ENCODE data around the gene MATCAP1. TPM values are rescaled to one million over a fixed set of nuclear protein-coding genes. Genes with fewer than 3 reads are reported as not detected.

The MATCAP1 gene
- total and polyA plus RNA-seq, 2 of the 13 experiments (the other 11 are each of a cell fraction or from before 2014, with no cell fraction given): 11.2 to 24.5 TPM

DNA sequence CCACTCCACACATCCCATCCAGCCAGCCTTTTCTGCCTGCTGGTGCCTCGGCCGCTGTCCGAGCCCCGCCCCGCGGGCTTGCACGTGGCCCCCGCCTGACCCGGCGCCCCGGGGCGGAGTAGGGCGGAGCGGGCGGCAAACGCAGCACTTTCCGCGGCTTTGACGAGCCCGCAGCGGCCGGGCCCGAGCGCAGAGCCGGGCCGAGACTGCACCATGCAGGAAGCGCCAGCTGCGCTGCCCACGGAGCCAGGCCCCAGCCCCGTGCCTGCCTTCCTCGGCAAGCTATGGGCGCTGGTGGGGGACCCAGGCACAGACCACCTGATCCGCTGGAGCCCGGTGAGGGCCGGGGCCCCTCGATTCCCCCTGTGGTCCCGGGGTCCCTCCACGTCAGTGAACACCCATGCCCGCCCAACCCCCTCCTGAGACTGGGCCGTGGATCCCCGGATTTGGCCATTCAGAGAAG is 19.1 kb downstream of the MATCAP1 start, which contains the start of gene HSF4 (continued):
- TF ChIP-seq ZNF33A (CRISPR knock-in tag; IDR thresholded peaks at IDR 0.05; ENCODE audit: borderline replicate concordance) (no peak), ELF3 (CRISPR knock-in tag; IDR thresholded peaks at IDR 0.05) (peak; percentile 87), TAF1 (CRISPR knock-in tag; IDR thresholded peaks at IDR 0.05) (peak; percentile 51), MAZ (IDR thresholded peaks at IDR 0.05; ENCODE audit: borderline replicate concordance, low read depth, low read length) (peak; percentile 61; the same call in 1 of the 2 replicates), MAZ (CRISPR knock-in tag; IDR thresholded peaks at IDR 0.05; ENCODE audit: low read depth) (peak; percentile 90), MTA3 (CRISPR knock-in tag; IDR thresholded peaks at IDR 0.05) (no peak), ZNF121 (CRISPR knock-in tag; IDR thresholded peaks at IDR 0.05) (peak; percentile 77; the same call in 1 of the 2 replicates), ZNF746 (CRISPR knock-in tag; IDR thresholded peaks at IDR 0.05) (no peak; the same call in 1 of the 2 replicates), ZNF337 (CRISPR knock-in tag; IDR thresholded peaks at IDR 0.05; ENCODE audit: borderline replicate concordance, low read depth) (0 out of 2 replicates have a peak, but pooled peaks have one; percentile 64), ZSCAN22 (CRISPR knock-in tag; IDR thresholded peaks at IDR 0.05) (no peak), PHF20 (CRISPR knock-in tag; IDR thresholded peaks at IDR 0.05) (peak; percentile 62; the same call in 1 of the 2 replicates), NCOA5 (CRISPR knock-in tag; IDR thresholded peaks at IDR 0.05) (no peak), POLR2AphosphoS2 (IDR thresholded peaks at IDR 0.05; ENCODE audit: low read depth, low read length) (no peak), TARDBP (CRISPR knock-in tag; IDR thresholded peaks at IDR 0.05) (peak; percentile 93), ZNF468 (CRISPR knock-in tag; IDR thresholded peaks at IDR 0.05) (peak; percentile 78; the same call in 1 of the 2 replicates), ZFP82 (CRISPR knock-in tag; IDR thresholded peaks at IDR 0.05; ENCODE audit: borderline replicate concordance) (peak; percentile 62; the same call in 1 of the 2 replicates), JUN (CRISPR knock-in tag; IDR thresholded peaks at IDR 0.05) (0 out of 2 replicates have a peak, but pooled peaks have one; percentile 71), BHLHE40 (IDR thresholded peaks at IDR 0.05; ENCODE audit: low read length) (peak; percentile 93), ISX (CRISPR knock-in tag; conservative IDR thresholded peaks at IDR 0.05) (peak; percentile 91; the same call in 1 of the 2 replicates), HNF4A (CRISPR knock-in tag; IDR thresholded peaks at IDR 0.05) (peak; percentile 38; the same call in 1 of the 2 replicates), KAT7 (CRISPR knock-in tag; IDR thresholded peaks at IDR 0.05; ENCODE audit: borderline replicate concordance) (0 out of 2 replicates have a peak, but pooled peaks have one; percentile 60), ZNF589 (CRISPR knock-in tag; conservative IDR thresholded peaks at IDR 0.05) (peak; percentile 92; the same call in 1 of the 2 replicates)
- TF ChIP-seq, protein P1, sequence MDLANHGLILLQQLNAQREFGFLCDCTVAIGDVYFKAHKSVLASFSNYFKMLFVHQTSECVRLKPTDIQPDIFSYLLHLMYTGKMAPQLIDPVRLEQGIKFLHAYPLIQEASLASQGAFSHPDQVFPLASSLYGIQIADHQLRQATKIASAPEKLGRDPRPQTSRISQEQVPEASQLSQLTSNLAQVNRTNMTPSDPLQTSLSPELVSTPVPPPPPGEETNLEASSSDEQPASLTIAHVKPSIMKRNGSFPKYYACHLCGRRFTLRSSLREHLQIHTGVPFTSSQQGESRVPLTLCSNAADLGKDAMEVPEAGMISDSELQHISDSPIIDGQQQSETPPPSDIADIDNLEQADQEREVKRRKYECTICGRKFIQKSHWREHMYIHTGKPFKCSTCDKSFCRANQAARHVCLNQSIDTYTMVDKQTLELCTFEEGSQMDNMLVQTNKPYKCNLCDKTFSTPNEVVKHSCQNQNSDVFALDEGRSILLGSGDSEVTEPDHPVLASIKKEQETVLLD (CRISPR knock-in tag; IDR thresholded peaks at IDR 0.05; ENCODE audit: low read depth): peak; percentile 89
- TF ChIP-seq, protein P2, sequence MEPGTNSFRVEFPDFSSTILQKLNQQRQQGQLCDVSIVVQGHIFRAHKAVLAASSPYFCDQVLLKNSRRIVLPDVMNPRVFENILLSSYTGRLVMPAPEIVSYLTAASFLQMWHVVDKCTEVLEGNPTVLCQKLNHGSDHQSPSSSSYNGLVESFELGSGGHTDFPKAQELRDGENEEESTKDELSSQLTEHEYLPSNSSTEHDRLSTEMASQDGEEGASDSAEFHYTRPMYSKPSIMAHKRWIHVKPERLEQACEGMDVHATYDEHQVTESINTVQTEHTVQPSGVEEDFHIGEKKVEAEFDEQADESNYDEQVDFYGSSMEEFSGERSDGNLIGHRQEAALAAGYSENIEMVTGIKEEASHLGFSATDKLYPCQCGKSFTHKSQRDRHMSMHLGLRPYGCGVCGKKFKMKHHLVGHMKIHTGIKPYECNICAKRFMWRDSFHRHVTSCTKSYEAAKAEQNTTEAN (CRISPR knock-in tag; conservative IDR thresholded peaks at IDR 0.05): peak; percentile 93
- TF ChIP-seq, protein P3, sequence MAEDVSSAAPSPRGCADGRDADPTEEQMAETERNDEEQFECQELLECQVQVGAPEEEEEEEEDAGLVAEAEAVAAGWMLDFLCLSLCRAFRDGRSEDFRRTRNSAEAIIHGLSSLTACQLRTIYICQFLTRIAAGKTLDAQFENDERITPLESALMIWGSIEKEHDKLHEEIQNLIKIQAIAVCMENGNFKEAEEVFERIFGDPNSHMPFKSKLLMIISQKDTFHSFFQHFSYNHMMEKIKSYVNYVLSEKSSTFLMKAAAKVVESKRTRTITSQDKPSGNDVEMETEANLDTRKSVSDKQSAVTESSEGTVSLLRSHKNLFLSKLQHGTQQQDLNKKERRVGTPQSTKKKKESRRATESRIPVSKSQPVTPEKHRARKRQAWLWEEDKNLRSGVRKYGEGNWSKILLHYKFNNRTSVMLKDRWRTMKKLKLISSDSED (CRISPR knock-in tag; IDR thresholded peaks at IDR 0.05): peak; percentile 88
- TF ChIP-seq, protein P4, sequence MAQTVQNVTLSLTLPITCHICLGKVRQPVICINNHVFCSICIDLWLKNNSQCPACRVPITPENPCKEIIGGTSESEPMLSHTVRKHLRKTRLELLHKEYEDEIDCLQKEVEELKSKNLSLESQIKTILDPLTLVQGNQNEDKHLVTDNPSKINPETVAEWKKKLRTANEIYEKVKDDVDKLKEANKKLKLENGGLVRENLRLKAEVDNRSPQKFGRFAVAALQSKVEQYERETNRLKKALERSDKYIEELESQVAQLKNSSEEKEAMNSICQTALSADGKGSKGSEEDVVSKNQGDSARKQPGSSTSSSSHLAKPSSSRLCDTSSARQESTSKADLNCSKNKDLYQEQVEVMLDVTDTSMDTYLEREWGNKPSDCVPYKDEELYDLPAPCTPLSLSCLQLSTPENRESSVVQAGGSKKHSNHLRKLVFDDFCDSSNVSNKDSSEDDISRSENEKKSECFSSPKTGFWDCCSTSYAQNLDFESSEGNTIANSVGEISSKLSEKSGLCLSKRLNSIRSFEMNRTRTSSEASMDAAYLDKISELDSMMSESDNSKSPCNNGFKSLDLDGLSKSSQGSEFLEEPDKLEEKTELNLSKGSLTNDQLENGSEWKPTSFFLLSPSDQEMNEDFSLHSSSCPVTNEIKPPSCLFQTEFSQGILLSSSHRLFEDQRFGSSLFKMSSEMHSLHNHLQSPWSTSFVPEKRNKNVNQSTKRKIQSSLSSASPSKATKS (CRISPR knock-in tag; IDR thresholded peaks at IDR 0.05): no peak

All from HepG2 (cell line).